ENCODE data around the gene PELI1.

PELI1 gene

DNA sequence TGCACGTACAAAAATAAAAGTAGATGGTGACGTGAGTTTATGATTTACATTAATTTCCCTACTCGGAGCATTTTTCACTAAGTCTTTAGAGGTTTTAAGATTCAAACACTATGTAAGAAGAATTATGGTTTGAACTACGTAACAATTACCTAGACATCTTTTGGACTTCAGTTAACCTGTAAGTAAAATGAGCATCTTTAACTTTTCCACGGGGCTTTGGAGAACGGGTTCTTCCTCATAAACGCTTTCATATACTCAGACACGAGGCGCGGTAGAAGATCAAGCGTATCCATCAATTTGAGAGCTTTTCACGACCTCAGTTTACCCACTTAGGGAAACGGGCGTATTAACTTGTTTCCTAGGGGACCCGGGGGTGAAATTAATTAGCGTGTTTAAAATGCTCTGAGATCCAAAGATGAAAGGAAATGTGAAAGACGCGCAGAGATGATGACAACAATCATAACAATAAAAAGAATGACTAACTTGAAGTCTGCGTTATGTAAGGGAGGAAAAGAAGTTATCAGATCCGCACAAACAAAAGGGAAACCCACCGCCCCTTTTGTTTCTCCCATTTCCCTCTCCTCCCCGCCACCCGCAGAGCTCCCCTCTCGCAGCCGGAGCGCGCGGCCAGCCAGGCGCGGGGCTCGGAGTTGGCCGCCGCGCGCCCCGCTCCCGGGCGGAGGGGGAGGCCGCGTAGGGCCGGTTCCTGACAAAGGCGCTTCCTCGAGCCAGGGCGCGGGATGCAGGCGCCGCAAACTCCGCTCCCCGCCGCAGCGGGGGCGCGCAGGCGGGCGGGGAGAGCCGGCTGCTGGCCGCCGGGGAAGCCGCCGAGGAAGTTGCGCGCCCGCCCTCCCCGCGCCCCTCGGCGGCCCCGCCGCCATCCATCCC is 807 bp downstream of the PELI1 start:
- peak; percentile 28 for DNase-seq (ENCODE audit: low spot score)
- TF ChIP-seq, protein P1, sequence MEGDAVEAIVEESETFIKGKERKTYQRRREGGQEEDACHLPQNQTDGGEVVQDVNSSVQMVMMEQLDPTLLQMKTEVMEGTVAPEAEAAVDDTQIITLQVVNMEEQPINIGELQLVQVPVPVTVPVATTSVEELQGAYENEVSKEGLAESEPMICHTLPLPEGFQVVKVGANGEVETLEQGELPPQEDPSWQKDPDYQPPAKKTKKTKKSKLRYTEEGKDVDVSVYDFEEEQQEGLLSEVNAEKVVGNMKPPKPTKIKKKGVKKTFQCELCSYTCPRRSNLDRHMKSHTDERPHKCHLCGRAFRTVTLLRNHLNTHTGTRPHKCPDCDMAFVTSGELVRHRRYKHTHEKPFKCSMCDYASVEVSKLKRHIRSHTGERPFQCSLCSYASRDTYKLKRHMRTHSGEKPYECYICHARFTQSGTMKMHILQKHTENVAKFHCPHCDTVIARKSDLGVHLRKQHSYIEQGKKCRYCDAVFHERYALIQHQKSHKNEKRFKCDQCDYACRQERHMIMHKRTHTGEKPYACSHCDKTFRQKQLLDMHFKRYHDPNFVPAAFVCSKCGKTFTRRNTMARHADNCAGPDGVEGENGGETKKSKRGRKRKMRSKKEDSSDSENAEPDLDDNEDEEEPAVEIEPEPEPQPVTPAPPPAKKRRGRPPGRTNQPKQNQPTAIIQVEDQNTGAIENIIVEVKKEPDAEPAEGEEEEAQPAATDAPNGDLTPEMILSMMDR (IDR thresholded peaks at IDR 0.05; ENCODE audit: borderline replicate concordance, control extremely low read depth, extremely low read depth, insufficient read depth, missing control alignments) = no peak
- in situ Hi-C loops (cut with MboI; ENCODE audit: low sequenced_read_pairs, unreplicated experiment) = loop anchor here (5.0 kb wide), 1 partner anchor 86 kb away; no protein-coding TSS in a partner anchor

DNA sequence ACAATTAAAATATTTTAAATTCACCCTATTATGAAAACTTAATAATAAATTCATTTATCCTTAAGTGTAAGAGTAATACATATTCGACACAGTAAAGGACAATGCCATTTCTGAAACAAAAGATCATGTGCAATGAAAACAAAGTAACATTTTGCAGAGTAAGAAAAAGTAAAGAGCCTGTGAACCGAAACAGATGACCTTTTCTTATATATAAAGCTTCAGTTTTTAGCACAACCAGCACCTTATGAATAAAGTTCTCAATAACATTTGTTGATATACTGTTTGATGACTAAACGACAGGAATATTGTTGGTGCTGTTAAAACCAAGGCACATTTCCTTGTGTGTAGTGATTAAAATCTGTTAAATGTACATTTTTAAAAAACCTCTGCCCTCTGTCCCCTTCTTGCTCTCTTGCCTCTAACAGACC is 1.5 kb downstream of the PELI1 start:
- no peak for DNase-seq (ENCODE audit: low spot score)
- TF ChIP-seq, protein P1 (IDR thresholded peaks at IDR 0.05; ENCODE audit: borderline replicate concordance, control extremely low read depth, extremely low read depth, insufficient read depth, missing control alignments) = no peak

GRCh38 chr2:64141674-64142405 is 2.4 kb downstream of the PELI1 start:
- in situ Hi-C loops (cut with MboI; ENCODE audit: low sequenced_read_pairs, unreplicated experiment) = loop anchor here (5.0 kb wide), 1 partner anchor 85 kb away; no protein-coding TSS in a partner anchor
- DNase-seq (ENCODE audit: low spot score) = no peak
- TF ChIP-seq, protein P1 (IDR thresholded peaks at IDR 0.05; ENCODE audit: borderline replicate concordance, control extremely low read depth, extremely low read depth, insufficient read depth, missing control alignments) = no peak

More for the DNA sequence above, 1.5 kb downstream of the PELI1 start:
- in situ Hi-C loops (cut with MboI; ENCODE audit: low sequenced_read_pairs, unreplicated experiment) = loop anchor here (5.0 kb wide), 1 partner anchor 85 kb away; no protein-coding TSS in a partner anchor

GRCh38 chr2:64140665-64141200 is 3.5 kb downstream of the PELI1 start:
- in situ Hi-C loops (cut with MboI; ENCODE audit: low sequenced_read_pairs, unreplicated experiment) = loop anchor here (5.0 kb wide), 1 partner anchor 83 kb away; no protein-coding TSS in a partner anchor
- DNase-seq (ENCODE audit: low spot score) = no peak
- TF ChIP-seq, protein P1 (IDR thresholded peaks at IDR 0.05; ENCODE audit: borderline replicate concordance, control extremely low read depth, extremely low read depth, insufficient read depth, missing control alignments) = no peak

GRCh38 chr2:64139956-64140355 is 4.3 kb downstream of the PELI1 start:
- TF ChIP-seq, protein P1 (IDR thresholded peaks at IDR 0.05; ENCODE audit: borderline replicate concordance, control extremely low read depth, extremely low read depth, insufficient read depth, missing control alignments) = no peak
- no peak for DNase-seq (ENCODE audit: low spot score)
- in situ Hi-C loops (cut with MboI; ENCODE audit: low sequenced_read_pairs, unreplicated experiment) = loop anchor here (5.0 kb wide), 1 partner anchor 83 kb away; no protein-coding TSS in a partner anchor

DNA sequence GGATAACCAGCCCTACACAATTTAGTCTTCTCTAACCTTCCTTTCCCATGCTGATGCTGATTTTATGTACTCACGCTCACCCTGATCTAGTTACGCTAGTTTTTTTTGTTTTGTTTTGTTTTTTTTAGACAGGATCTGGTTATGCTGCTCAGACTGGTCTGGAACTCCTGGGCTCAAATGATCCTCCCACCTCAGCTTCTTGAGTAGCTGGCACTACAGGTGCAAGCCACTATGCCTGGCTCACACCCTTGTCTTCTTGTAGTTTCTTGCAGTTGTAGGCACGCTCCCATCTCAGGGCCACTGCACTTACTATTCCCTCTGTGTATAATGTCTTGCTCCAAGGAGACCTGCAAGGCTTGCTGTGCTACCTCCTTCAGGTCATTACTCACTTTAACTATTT is 6.2 kb downstream of the PELI1 start:
- TF ChIP-seq, protein P1 (IDR thresholded peaks at IDR 0.05; ENCODE audit: borderline replicate concordance, control extremely low read depth, extremely low read depth, insufficient read depth, missing control alignments) = no peak
- DNase-seq (ENCODE audit: low spot score) = no peak
- in situ Hi-C loops (cut with MboI; ENCODE audit: low sequenced_read_pairs, unreplicated experiment) = no loop called here
